Activated CD8-positive, alpha-beta memory T cell treated with anti-CD3 and anti-CD28 coated beads, Interleukin-2, amount 50 U/mL, for 1 hour (primary cell): ENCODE data around the gene LSMEM2.
A peak's percentile ranks its signal among the peaks of the same experiment; 100 is the strongest.
"Not testable (repeated sequence)": the region's sequence is repeated elsewhere in the genome, so short reads cannot be mapped to it uniquely, and the experiment has no call there.

Experiments used
- DNase-seq: peaks from one replicate; pipeline ENCODE4 v3.0.0-alpha.2; 2020; ENCODE audit errors: extremely low read depth

LSMEM2 gene

GRCh38 chr3:50278123-50278879 is 586 bp upstream of the LSMEM2 start:
- DNase-seq: no peak

- DNase-seq: no peak
Measured at GRCh38 chr3:50279255-50280016, 549 bp downstream of the LSMEM2 start.

DNA sequence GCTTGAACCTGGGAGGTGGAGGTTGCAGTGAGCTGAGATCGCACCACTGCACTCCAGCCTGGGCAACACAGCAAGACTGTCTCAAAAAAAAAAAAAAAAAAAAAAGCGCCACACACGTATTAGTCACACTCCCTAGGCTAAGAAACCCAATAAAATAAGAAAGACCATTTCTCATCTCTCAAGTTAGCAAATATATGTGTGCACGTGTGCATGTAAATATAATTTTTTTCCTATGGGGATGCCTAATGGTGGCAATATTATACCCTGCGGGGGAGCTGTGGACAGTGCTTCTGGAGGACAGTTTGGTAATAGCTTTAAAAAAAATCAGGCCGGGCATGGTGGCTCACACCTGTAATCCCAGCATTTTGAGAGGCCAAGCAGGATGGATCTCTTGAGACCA is 5.2 kb downstream of the LSMEM2 start:
- not testable (repeated sequence) for DNase-seq

GRCh38 chr3:50286322-50287227 is 7.7 kb downstream of the LSMEM2 start:
- no peak for DNase-seq

GRCh38 chr3:50287262-50287661 is 8.4 kb downstream of the LSMEM2 start:
- no peak for DNase-seq

DNA sequence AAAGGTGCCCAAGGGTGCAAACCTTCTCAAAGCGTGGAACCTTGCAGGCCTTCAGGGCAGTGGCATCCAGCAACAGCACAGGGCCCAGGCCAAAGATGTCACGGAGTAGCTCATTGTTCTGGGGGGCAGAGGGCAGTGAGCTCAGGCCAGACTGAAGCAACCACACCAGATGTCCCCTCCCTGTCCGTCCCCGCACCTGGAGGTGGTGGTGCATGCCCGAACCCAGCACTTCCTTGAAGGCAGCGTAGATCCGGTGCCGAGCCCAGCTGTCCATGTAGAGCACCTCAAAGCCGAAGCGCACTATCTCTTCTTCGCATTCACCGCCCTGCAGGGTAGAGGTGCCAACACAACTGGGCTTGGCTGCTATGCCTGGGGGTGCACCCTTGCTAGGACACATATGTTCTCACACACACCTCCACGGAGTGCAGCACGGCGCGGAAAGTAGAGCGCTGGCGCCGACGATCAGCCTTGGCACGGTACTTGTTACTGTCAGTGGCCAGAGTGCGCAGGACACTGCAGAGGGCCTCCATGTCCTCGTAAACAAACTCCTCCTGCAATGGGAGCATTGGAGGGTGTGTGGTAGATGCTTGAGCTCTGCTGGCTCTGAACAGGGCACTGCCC is 9.6 kb downstream of the LSMEM2 start:
- DNase-seq: no peak

DNA sequence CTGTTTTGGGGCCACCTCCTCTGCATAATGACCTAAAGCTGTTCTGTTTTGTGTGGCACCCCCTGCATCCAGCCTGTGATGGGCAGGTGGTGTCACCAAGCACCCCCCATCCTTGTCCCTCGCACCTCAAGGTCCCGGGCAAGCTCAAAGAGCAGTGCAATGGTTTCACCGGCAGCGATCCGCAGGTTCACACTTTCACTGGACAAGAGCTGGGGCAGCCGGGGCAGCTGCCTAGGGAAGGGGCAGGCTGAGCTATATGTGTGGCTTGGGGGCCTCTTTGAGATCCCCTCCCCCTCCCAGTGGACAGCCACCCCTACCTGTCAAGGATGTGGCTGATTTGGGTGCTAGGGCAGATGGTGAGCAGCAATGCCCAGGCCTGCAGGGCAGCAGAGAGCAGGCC is 10.2 kb downstream of the LSMEM2 start:
- DNase-seq: no peak

- no peak for DNase-seq
Measured at GRCh38 chr3:50290161-50290641, 11.3 kb downstream of the LSMEM2 start.

DNA sequence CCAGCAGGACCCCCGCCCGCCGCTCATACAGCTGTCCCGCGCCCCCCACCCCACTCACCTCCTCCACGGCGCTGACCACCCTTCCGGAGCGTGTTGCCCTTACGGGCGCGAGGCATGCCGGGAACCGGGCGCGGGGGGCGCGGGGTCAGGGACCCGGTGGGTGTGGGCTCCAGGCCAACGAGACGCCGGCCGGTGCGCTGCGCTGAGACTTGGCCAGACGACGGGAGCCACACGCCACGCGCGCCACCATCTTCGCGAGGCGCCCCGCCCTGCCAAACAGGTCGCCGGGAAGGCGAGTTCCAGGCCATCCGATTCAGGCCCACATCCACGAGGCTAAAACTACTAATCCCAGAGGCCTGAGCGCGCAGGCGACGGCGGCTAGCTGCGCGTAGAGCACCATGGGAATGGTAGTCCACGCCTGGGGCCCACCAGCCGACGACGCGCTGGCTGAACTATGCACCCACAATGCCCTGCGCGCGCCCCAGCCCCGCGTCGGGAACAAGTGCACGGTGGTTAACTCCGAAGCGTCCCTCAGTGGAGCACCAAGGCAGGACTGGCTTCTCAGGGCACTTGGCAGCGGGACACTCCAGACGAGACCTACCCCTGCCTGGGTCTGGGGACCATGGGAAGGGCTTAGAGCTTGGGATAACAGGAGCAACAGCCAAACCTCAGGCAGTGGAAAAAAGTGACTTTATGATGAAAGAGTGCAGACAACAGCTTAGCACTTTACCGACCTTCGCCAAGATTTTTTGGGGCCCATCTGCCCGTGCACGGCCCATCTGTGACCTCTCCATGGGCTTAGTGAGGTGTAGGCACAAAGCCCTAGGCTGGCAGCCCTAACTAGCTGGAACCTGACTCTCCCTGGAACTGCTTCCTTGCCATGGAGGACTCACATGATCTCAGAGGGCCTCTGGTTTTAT is 13.5 kb downstream of the LSMEM2 start, which contains the start of gene IFRD2:
IFRD2 (minus strand) TSS at position 271 of the 920 bp plus-strand sequence; CDS start at position 116, 155 bp downstream.
- DNase-seq: peak; percentile 86

DNA sequence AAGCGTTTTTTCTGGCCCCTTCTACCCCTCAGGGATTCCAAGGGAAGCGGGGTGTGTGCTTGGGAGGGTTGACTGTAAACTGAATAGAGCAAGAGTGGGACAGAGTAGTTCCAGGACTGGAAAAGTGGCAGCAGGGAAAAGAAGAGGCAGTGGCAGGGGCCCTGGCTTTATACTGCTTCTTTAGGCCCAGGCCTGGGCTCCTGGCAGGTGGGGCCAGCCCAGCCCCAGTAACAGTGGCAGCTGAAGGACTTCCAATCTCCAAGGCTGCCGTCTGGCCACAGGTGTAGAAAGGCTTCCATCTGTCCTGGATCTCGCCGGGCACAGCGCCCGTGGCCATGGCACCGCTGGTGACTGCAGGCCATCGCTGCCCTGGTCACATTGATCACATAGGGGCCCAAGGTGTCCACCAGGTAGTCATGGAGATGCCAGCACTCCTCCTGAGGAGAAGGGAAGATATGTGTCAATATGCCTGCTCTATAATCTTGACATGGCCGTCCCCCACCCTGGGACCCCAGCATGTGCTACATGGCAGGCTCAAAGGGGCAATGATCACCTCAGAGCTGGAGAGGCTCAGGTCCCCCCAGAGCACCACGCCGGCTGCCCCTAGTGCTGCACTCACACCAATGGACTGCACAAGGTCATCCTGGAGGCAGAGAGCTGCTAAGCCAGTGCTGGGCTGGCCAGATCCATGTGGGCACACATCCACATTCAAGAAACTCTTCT is 14.4 kb downstream of the LSMEM2 start:
- DNase-seq: no peak

DNA sequence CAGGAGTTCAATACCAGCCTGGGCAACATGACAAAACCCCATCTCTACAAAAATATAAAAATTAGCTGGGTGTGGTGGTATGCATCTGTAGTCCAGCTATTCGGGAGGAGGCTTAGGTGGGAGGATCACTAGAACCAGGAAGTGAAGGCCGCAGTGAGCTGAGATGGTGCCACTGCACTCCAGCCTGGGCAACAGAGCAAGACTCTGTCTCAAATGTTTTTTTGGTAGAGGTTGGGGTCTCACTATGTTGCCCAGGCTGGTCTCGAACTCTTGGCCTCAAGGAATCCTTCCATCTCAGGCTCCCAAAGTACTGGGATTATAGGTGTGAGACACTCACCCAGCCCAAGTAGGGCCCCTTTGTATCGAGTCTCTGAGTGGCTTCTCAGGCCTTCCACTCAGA is 15.2 kb downstream of the LSMEM2 start:
- DNase-seq: no peak

GRCh38 chr3:50294492-50295403 is 15.9 kb downstream of the LSMEM2 start:
- DNase-seq: no peak

- no peak for DNase-seq
Measured at GRCh38 chr3:50295553-50296431, 16.9 kb downstream of the LSMEM2 start.

DNA sequence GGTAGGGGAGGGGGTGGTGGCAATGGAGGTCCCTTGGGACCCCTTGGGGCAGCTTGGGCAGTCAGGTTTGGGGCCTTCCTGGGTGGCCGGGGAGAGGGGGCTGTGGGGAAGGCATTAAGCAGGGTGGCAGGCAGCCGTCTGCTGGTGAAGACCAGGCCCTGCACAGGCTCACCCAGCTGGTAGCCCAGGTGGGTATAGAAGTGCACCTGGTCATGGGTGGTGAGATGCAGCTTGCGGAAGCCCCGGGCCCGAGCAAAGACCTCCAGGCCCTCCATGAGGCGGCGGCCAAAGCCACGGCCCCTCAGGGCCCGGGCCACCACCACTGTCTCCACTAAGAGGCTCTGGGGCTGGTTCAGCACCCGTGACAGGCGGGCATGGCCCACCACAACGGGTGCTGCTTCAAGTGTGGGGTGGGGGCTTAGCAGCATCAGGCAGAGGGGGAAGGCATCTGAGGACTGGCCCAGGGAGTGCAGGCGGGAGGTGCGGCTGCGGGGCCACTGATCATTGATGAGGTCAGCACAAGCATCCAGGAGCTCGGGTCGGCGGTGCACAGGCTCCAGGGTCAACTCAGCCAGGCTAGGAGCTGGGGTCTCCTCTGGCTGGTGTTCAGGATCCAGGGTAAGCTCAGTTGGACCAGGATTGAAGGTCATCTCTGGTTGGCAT is 18.0 kb downstream of the LSMEM2 start:
- DNase-seq: no peak

- DNase-seq: no peak
Measured at GRCh38 chr3:50297384-50297775, 18.5 kb downstream of the LSMEM2 start.

DNA sequence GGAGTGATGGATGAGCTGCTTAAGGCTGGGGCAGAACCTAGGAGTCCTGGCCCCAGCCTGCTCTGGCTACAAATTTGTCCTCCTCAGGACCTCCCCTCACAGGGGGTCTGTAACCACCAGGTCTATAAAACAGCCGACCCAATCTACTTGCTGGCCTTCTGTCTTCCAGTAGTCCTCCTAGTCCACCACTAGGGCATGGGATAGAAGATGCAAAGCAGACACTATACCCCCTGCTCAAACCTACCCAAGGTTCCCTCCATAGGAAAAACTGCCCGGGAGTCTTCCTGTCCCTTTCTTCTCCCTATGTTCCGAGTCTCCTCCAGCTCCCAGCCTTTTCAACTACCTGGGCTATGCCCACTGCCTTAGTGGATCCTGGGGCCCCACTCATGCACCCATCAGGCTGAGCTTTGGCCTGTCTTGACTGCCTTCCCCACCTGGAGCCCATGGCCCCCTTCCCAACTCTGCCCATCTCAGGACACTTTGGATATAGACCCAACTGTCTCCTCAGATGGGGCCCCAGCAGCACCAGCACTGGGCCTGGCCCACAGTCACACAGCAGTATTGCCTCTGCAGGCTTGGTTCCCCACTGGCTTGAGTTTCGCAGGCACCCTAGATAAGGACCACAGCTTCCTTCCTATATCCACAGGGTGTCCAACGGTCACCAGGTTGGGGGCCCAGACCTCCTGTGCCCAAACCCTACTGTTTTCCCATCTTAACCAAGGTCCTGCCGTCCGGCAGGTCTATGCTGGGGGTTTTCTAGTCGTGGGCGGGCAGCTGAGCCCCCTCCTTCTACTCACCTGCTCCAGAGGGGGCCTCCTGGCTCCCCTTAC is 19.2 kb downstream of the LSMEM2 start:
- DNase-seq: no peak
